ENCODE data around the gene ZP3.

GRCh38 chr7:76426246-76426645 is 1.5 kb downstream of the ZP3 start:
- TF ChIP-seq CBX3 (IDR thresholded peaks at IDR 0.05; ENCODE audit: borderline replicate concordance, low read depth) (no peak), RAD21 (IDR thresholded peaks at IDR 0.05; ENCODE audit: insufficient read depth, low read depth, low read length) (no peak), CTCF (IDR thresholded peaks at IDR 0.05 in 2 of 3, conservative IDR thresholded peaks at IDR 0.05 in 1 of 3; ENCODE audit: control insufficient read depth in 2 of 3, extremely low read depth in 1 of 3, insufficient read depth in 1 of 3, low read depth in 3 of 3, low read length in 3 of 3) (no peak), RAD51 (IDR thresholded peaks at IDR 0.05) (no peak), POLR2A (IDR thresholded peaks at IDR 0.05; ENCODE audit: low read depth, low read length) (no peak), NFYB (IDR thresholded peaks at IDR 0.05; ENCODE audit: insufficient read depth, low read depth, low read length) (no peak), CHD4 (IDR thresholded peaks at IDR 0.05) (no peak)

Measured in GM12878 (cell line).